ENCODE results near the gene PTPRJ. TPM values are rescaled to one million over a fixed set of nuclear protein-coding genes. Genes with fewer than 3 reads are reported as not detected.
"Not testable (repeated sequence)": the region's sequence is repeated elsewhere in the genome, so short reads cannot be mapped to it uniquely, and the experiment has no call there.

PTPRJ gene
- total RNA-seq, 2 experiments from 2014 or later = 74.3 to 80.5 TPM

- H3K36me3 Mint-ChIP-seq = peaks cover 64% of the 10 kb centered on the region
- H3K9me3 Mint-ChIP-seq (ENCODE audit: low read depth) = no peaks in the 10 kb centered on the region
- H3K27me3 Mint-ChIP-seq = no peaks in the 10 kb centered on the region
- H3K4me1 Mint-ChIP-seq = peaks cover 24% of the 10 kb centered on the region
- H3K27ac Mint-ChIP-seq = no peak overlapping the region
- ATAC-seq = no peak
- H3K4me3 Mint-ChIP-seq = no peak overlapping the region
- no peak for DNase-seq
- CTCF ChIA-PET = no interaction called here
Observed at GRCh38 chr11:48127521-48128183, 147.3 kb downstream of the PTPRJ start.

GRCh38 chr11:48129697-48130395 lies 149.5 kb downstream of the PTPRJ start:
- CTCF ChIA-PET = interaction anchor here (2.0 kb wide), 1 partner anchor 196 kb away, joined by 9 read pairs; no protein-coding TSS in a partner anchor
- Mint-ChIP-seq H3K36me3 (peaks cover 61% of the 10 kb centered on the region), H3K27me3 (no peaks in the 10 kb centered on the region), H3K9me3 (ENCODE audit: low read depth) (no peaks in the 10 kb centered on the region), H3K27ac (peak overlapping the region; percentile 68), H3K4me1 (peaks cover 24% of the 10 kb centered on the region), H3K4me3 (no peak overlapping the region)
- ATAC-seq (peak; percentile 42), DNase-seq (no peak)

GRCh38 chr11:48134221-48134922 lies 154.0 kb downstream of the PTPRJ start:
- no peak for DNase-seq
- Mint-ChIP-seq H3K27me3 (no peaks in the 10 kb centered on the region), H3K4me1 (peaks cover 11% of the 10 kb centered on the region), H3K9me3 (ENCODE audit: low read depth) (no peaks in the 10 kb centered on the region), H3K36me3 (peaks cover 50% of the 10 kb centered on the region), H3K27ac (no peak overlapping the region), H3K4me3 (no peak overlapping the region)
- ATAC-seq = no peak
- CTCF ChIA-PET = interaction anchor here (0.7 kb wide), 1 partner anchor 13 kb away, joined by 3 read pairs; no protein-coding TSS in a partner anchor

- ATAC-seq (no peak), DNase-seq (no peak)
- Mint-ChIP-seq H3K9me3 (ENCODE audit: low read depth) (no peaks in the 10 kb centered on the region), H3K4me1 (no peaks in the 10 kb centered on the region), H3K4me3 (no peak overlapping the region), H3K36me3 (peaks cover 46% of the 10 kb centered on the region), H3K27me3 (no peaks in the 10 kb centered on the region), H3K27ac (no peak overlapping the region)
- CTCF ChIA-PET = no interaction called here
Observed at GRCh38 chr11:48138222-48138621, 157.9 kb downstream of the PTPRJ start.

GRCh38 chr11:48139896-48140295 lies 159.5 kb downstream of the PTPRJ start:
- CTCF ChIA-PET; H3K27me3 Mint-ChIP-seq; H3K9me3 Mint-ChIP-seq (ENCODE audit: low read depth); DNase-seq; H3K27ac Mint-ChIP-seq; H3K4me3 Mint-ChIP-seq; ATAC-seq; H3K4me1 Mint-ChIP-seq: not testable (repeated sequence)
- peaks cover 53% of the 10 kb centered on the region for H3K36me3 Mint-ChIP-seq

GRCh38 chr11:48141475-48142122 lies 161.2 kb downstream of the PTPRJ start:
- peaks cover 56% of the 10 kb centered on the region for H3K36me3 Mint-ChIP-seq
- CTCF ChIA-PET = no interaction called here

GRCh38 chr11:48142889-48143288 lies 162.5 kb downstream of the PTPRJ start:
- H3K27me3 Mint-ChIP-seq = no peaks in the 10 kb centered on the region
- H3K4me1 Mint-ChIP-seq = peaks cover 2% of the 10 kb centered on the region
- H3K27ac Mint-ChIP-seq = no peak overlapping the region
- H3K4me3 Mint-ChIP-seq = no peak overlapping the region
- DNase-seq (no peak), ATAC-seq (no peak)
- CTCF ChIA-PET = no interaction called here
- no peaks in the 10 kb centered on the region for H3K9me3 Mint-ChIP-seq (ENCODE audit: low read depth)
- H3K36me3 Mint-ChIP-seq = peaks cover 55% of the 10 kb centered on the region

More at GRCh38 chr11:48141475-48142122, 161.2 kb downstream of the PTPRJ start:
- Mint-ChIP-seq H3K4me1 (peaks cover under 1% of the 10 kb centered on the region), H3K4me3 (no peak overlapping the region), H3K9me3 (ENCODE audit: low read depth) (no peaks in the 10 kb centered on the region), H3K27me3 (no peaks in the 10 kb centered on the region), H3K27ac (no peak overlapping the region)
- DNase-seq (no peak), ATAC-seq (no peak)

GRCh38 chr11:48148749-48149148 lies 168.4 kb downstream of the PTPRJ start:
- H3K4me3 Mint-ChIP-seq = no peak overlapping the region
- CTCF ChIA-PET = no interaction called here
- DNase-seq (no peak), ATAC-seq (no peak)
- H3K4me1 Mint-ChIP-seq = peaks cover 5% of the 10 kb centered on the region
- no peaks in the 10 kb centered on the region for H3K27me3 Mint-ChIP-seq
- no peak overlapping the region for H3K27ac Mint-ChIP-seq
- H3K36me3 Mint-ChIP-seq = peaks cover 78% of the 10 kb centered on the region
- peaks cover 9% of the 10 kb centered on the region for H3K9me3 Mint-ChIP-seq (ENCODE audit: low read depth)

- H3K27ac Mint-ChIP-seq = no peak overlapping the region
Observed at GRCh38 chr11:48150213-48150612, 169.9 kb downstream of the PTPRJ start.

GRCh38 chr11:48154151-48154550 lies 173.8 kb downstream of the PTPRJ start:
- H3K27ac Mint-ChIP-seq = no peak overlapping the region
- CTCF ChIA-PET = no interaction called here
- peaks cover 6% of the 10 kb centered on the region for H3K4me1 Mint-ChIP-seq
- H3K27me3 Mint-ChIP-seq = no peaks in the 10 kb centered on the region
- ATAC-seq = no peak
- H3K36me3 Mint-ChIP-seq = peaks cover 79% of the 10 kb centered on the region
- no peak overlapping the region for H3K4me3 Mint-ChIP-seq
- H3K9me3 Mint-ChIP-seq (ENCODE audit: low read depth) = peaks cover 15% of the 10 kb centered on the region
- no peak for DNase-seq

More at GRCh38 chr11:48150213-48150612, 169.9 kb downstream of the PTPRJ start:
- DNase-seq = no peak
- H3K9me3 Mint-ChIP-seq (ENCODE audit: low read depth) = peaks cover 15% of the 10 kb centered on the region
- no peak for ATAC-seq
- CTCF ChIA-PET = no interaction called here
- H3K4me1 Mint-ChIP-seq = peaks cover 8% of the 10 kb centered on the region
- no peak overlapping the region for H3K4me3 Mint-ChIP-seq
- H3K27me3 Mint-ChIP-seq = no peaks in the 10 kb centered on the region
- peaks cover 77% of the 10 kb centered on the region for H3K36me3 Mint-ChIP-seq

GRCh38 chr11:48161951-48162884 lies 181.9 kb downstream of the PTPRJ start:
- no peak for DNase-seq
- no peaks in the 10 kb centered on the region for H3K27me3 Mint-ChIP-seq
- no peak overlapping the region for H3K4me3 Mint-ChIP-seq
- no peak for ATAC-seq
- peaks cover 57% of the 10 kb centered on the region for H3K36me3 Mint-ChIP-seq
- H3K4me1 Mint-ChIP-seq = no peaks in the 10 kb centered on the region
- CTCF ChIA-PET = interaction anchor here (1.4 kb wide), 1 partner anchor 228 kb away, joined by 5 read pairs; no protein-coding TSS in a partner anchor
- H3K27ac Mint-ChIP-seq = no peak overlapping the region
- H3K9me3 Mint-ChIP-seq (ENCODE audit: low read depth) = no peaks in the 10 kb centered on the region

GRCh38 chr11:48162885-48163268 lies 182.5 kb downstream of the PTPRJ start:
- H3K36me3 Mint-ChIP-seq = peaks cover 58% of the 10 kb centered on the region
- DNase-seq = no peak
- H3K4me3 Mint-ChIP-seq = no peak overlapping the region
- no peak overlapping the region for H3K27ac Mint-ChIP-seq
- no peaks in the 10 kb centered on the region for H3K4me1 Mint-ChIP-seq
- CTCF ChIA-PET = interaction anchor here (1.4 kb wide), 1 partner anchor 228 kb away, joined by 5 read pairs; no protein-coding TSS in a partner anchor
- H3K27me3 Mint-ChIP-seq = no peaks in the 10 kb centered on the region
- ATAC-seq = no peak
- H3K9me3 Mint-ChIP-seq (ENCODE audit: low read depth) = no peaks in the 10 kb centered on the region

Data from activated CD8-positive, alpha-beta memory T cell treated with anti-CD3 and anti-CD28 coated beads, Interleukin-2, amount 10 ng/mL, durations not matched to agents 7 days and 5 days (primary cell).